ENCODE results near the gene SUOX. TPM values are rescaled to one million over a fixed set of nuclear protein-coding genes. Genes with fewer than 3 reads are reported as not detected.

SUOX gene
- total RNA-seq, 4 donors from 2014 or later, result 12.9 to 44.5 (median 30.4) TPM

GRCh38 chr12:55985341-55985740 lies 11.7 kb upstream of the SUOX start:
- TF ChIP-seq, protein P1, sequence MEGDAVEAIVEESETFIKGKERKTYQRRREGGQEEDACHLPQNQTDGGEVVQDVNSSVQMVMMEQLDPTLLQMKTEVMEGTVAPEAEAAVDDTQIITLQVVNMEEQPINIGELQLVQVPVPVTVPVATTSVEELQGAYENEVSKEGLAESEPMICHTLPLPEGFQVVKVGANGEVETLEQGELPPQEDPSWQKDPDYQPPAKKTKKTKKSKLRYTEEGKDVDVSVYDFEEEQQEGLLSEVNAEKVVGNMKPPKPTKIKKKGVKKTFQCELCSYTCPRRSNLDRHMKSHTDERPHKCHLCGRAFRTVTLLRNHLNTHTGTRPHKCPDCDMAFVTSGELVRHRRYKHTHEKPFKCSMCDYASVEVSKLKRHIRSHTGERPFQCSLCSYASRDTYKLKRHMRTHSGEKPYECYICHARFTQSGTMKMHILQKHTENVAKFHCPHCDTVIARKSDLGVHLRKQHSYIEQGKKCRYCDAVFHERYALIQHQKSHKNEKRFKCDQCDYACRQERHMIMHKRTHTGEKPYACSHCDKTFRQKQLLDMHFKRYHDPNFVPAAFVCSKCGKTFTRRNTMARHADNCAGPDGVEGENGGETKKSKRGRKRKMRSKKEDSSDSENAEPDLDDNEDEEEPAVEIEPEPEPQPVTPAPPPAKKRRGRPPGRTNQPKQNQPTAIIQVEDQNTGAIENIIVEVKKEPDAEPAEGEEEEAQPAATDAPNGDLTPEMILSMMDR (IDR thresholded peaks at IDR 0.05; ENCODE audit: low read depth), result no peak

DNA sequence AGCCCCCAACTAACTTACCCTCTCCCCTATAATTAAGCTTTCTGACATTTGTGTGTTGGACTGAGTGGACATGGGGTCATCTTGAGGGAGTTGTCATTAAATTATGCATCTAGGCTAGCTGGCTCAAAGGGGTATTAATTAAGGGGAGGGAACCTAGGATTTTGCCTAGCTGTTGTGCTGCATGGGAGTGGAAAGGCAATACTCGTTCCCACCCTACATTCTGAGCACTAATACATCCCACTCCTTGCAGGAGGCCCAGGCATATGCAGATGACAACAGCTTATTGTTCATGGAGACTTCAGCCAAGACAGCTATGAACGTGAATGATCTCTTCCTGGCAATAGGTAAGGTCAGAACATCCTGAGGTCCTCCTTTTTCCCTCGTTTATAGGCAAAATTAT lies 6.0 kb upstream of the SUOX start:
- TF ChIP-seq, protein P1 (IDR thresholded peaks at IDR 0.05; ENCODE audit: low read depth), result no peak

- TF ChIP-seq, protein P1 (IDR thresholded peaks at IDR 0.05; ENCODE audit: low read depth), result no peak
Measured at GRCh38 chr12:55993230-55993853, 3.7 kb upstream of the SUOX start.

GRCh38 chr12:55995366-55995765 lies 1.7 kb upstream of the SUOX start:
- TF ChIP-seq, protein P1 (IDR thresholded peaks at IDR 0.05; ENCODE audit: low read depth), result no peak

DNA sequence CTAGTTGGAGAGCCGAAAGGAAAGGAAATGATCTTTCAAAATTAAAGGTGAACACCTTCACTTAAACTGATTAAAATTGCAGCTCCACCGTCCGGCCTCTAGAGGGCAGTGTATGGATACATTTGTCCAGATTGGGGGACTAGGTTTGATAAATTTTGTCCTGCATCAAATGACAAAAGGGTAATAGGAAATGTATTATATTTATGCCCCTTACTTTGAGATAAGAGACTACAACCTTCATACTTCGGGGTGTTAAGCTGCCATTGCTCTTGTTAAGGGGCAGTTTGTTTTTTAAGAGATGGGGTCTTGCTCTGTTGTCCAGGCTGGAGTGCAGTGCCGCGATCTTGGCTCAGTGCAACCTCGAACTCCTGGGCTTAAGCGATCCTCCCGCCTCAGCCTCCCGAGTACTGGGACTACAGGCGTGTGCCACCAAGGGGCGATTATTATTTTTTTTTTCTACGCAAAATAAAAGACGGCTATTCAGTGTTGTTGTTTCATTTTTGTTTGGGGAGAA lies 818 bp upstream of the SUOX start:
- TF ChIP-seq, protein P1 (IDR thresholded peaks at IDR 0.05; ENCODE audit: low read depth), result no peak

GRCh38 chr12:55997535-55997859 lies 421 bp downstream of the SUOX start:
- TF ChIP-seq, protein P1 (IDR thresholded peaks at IDR 0.05; ENCODE audit: low read depth), result no peak

- TF ChIP-seq, protein P1 (IDR thresholded peaks at IDR 0.05; ENCODE audit: low read depth), result no peak
Measured at GRCh38 chr12:56001487-56002100, 4.5 kb downstream of the SUOX start.
